Effector memory CD4-positive, alpha-beta T cell (primary cell): Measurements from ENCODE around the gene PLA2R1.

Experiments
- DNase-seq, 3 donors: peaks; one replicate each; pipeline ENCODE4 v3.0.0-alpha.2; 2020
- H3K27ac ChIP-seq: 2 replicates; pipeline ENCODE4 v1.7.0; 2013; ENCODE audit warnings: mild to moderate bottlenecking, low read length, moderate library complexity; ENCODE audit not compliant: insufficient read depth, poor library complexity, severe bottlenecking
- H3K27me3 ChIP-seq: replicated peaks from 2 replicates; pipeline ENCODE4 v1.7.0; 2013; ENCODE audit warnings: mild to moderate bottlenecking, low read length; ENCODE audit not compliant: insufficient read depth, control insufficient read depth, poor library complexity, severe bottlenecking
- H3K36me3 ChIP-seq: 2 replicates; pipeline ENCODE4 v1.7.0; 2013; ENCODE audit warnings: mild to moderate bottlenecking, low read length, moderate library complexity; ENCODE audit not compliant: control insufficient read depth, insufficient read depth
- H3K4me1 ChIP-seq: 2 replicates; pipeline ENCODE4 v1.7.0; 2013; ENCODE audit warnings: low read length, mild to moderate bottlenecking; ENCODE audit not compliant: control insufficient read depth, insufficient read depth, poor library complexity, severe bottlenecking
- H3K4me3 ChIP-seq: 2 replicates; pipeline ENCODE4 v1.7.0; 2013; ENCODE audit warnings: low read length, low read depth, mild to moderate bottlenecking; ENCODE audit not compliant: insufficient read depth, poor library complexity, severe bottlenecking
- H3K9me3 ChIP-seq: 2 replicates; pipeline ENCODE4 v1.7.0; 2013; ENCODE audit warnings: mild to moderate bottlenecking, low read length, moderate library complexity; ENCODE audit not compliant: control insufficient read depth

The PLA2R1 gene

DNA sequence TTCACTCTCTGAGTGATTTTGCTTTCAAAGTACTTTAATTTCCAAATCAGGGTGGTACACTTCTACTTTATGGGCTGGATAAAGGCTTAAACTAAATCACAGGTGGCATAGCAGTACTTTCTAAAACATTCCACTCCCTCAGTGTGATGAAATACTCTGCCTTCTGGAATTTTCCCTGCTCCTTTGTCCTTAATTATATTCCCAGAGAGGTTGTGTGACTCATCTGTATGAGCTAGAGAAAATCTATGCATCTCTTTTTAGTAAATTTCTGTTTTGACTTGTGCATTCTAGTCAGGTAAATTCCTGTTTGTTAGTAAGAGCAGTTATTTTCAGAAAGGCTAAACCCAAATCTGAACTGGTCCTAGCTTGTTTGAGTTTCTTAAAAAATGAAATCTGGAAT is 29.0 kb upstream of the PLA2R1 start:
- DNase-seq: no peak

DNA sequence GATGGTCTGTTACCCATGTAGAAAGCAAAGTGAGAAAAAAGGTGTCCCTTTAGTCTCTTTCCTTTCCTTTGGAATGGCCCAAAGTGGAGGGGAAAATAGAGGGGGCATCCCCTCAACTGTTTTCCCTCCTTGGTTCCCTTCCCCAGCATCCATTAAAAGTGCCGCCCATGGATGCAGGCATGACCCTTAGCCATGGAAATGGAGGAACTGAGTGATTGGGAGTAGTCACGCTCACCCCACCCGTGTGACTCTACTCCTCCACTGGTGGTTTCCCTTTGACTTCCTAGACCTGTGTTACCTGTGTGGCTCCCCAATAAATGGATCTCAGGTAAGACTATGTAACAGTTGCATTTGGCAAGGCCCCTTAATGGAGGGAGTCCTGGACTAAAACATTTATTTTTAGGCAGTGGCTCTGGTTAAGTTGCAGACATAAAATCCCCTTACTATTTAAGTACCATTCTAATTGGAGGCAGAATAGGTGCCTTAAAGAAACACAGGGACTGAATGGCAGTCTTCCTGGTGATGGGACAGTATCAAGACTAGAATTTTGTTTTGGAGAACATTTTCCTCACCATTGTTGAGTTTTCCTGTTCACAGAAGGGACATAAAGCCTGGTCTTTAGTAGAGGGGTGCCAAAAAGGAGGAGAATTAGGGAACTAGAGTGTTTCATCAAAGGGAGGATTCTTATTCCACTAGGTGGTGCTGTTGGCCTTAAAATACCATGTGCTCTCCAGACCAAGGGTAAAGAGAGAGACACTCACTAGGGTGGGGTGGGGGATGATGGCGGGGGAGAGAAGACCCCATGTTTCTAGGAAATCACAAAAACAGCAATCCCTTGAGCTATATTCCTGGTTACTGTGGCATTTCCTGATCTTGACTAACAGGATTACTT is 25.7 kb upstream of the PLA2R1 start:
- Histone ChIP-seq H3K9me3 (peaks cover 36% of the 10 kb centered on the region), H3K4me1 (no peaks in the 10 kb centered on the region), H3K4me3 (no peak overlapping the region), H3K36me3 (no peaks in the 10 kb centered on the region), H3K27me3 (peaks cover 5% of the 10 kb centered on the region), H3K27ac (no peak overlapping the region)
- no peak for DNase-seq

More for the DNA sequence above, 29.0 kb upstream of the PLA2R1 start:
- Histone ChIP-seq H3K27me3 (peaks cover 5% of the 10 kb centered on the region), H3K27ac (no peak overlapping the region), H3K4me1 (no peaks in the 10 kb centered on the region), H3K9me3 (peaks cover 25% of the 10 kb centered on the region), H3K36me3 (no peaks in the 10 kb centered on the region), H3K4me3 (no peak overlapping the region)

GRCh38 chr2:160085662-160086061 is 23.2 kb upstream of the PLA2R1 start:
- peaks cover 36% of the 10 kb centered on the region for H3K9me3 ChIP-seq
- no peak for DNase-seq

DNA sequence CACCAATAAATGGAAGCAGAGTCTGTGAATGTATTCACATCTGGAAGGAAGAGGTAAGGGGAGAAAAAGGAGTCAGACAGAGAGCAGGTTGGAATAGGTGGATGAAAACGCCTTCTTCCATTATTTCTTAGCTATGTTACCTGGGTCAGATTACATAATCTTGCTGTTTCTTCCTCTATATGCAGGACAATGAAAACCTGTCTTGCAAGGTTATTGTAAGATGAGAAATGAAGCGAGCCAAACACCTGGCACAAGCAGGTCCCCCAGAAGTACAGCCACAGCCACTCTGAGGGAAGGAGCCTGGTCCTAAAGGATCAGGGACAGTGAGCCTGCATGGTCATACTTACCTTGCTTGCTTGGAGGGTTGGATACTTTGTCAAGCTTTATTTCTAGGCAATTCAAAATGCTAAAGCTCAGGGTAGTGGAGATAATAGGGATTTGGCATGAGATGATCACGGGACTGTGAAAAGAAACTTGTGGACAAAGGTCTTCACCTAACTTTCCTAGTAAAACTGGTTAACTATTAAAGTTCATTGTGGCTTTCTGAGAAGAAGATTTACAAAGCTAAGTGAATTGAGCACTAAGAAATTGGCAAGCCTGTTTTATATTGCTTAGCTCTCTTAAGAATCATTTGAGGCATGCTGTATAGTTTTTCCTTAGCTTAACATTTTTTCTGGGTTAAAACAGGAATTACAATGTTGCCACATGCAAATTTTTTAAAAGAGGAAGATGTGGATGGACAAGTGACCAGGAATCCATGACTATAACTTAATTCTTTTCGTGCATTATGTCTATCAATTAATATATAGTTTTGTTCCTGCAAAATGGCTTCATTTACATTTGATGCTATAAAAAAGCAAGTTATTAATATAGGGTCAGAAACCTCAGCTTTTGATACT is 15.7 kb upstream of the PLA2R1 start:
- Histone ChIP-seq H3K36me3 (no peaks in the 10 kb centered on the region), H3K27me3 (no peaks in the 10 kb centered on the region), H3K4me3 (no peak overlapping the region), H3K4me1 (no peaks in the 10 kb centered on the region), H3K27ac (no peak overlapping the region), H3K9me3 (no peaks in the 10 kb centered on the region)
- DNase-seq: no peak

More at GRCh38 chr2:160085662-160086061, 23.2 kb upstream of the PLA2R1 start:
- H3K4me1 ChIP-seq: no peaks in the 10 kb centered on the region
- no peak overlapping the region for H3K27ac ChIP-seq
- H3K4me3 ChIP-seq: no peak overlapping the region
- H3K27me3 ChIP-seq: no peaks in the 10 kb centered on the region
- no peaks in the 10 kb centered on the region for H3K36me3 ChIP-seq

DNA sequence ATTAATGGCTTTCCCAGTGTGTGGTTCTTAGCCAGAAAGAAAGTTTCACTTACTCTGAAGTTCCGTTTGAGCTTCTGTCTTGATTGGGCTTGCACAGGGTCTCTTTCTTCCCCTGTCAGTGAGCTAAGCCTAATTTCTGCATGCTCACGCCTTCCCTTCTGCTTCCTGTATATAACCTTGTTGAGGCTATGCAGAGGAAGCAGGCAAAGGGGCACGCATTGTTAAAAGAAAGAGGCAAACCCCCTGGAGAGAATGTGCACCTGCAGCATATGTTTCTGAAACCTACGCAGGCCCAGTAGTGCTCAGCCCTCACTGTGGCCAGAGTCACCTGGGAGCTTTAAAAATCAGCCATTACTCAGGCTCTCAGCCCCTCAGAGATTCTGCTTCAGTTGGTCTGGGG is 14.5 kb upstream of the PLA2R1 start:
- no peaks in the 10 kb centered on the region for H3K27me3 ChIP-seq
- H3K27ac ChIP-seq: no peak overlapping the region
- H3K4me1 ChIP-seq: no peaks in the 10 kb centered on the region
- no peaks in the 10 kb centered on the region for H3K9me3 ChIP-seq
- H3K4me3 ChIP-seq: no peak overlapping the region
- no peaks in the 10 kb centered on the region for H3K36me3 ChIP-seq
- DNase-seq: no peak

GRCh38 chr2:160076241-160076640 is 13.8 kb upstream of the PLA2R1 start:
- DNase-seq: no peak
- no peaks in the 10 kb centered on the region for H3K27me3 ChIP-seq
- H3K36me3 ChIP-seq: no peaks in the 10 kb centered on the region
- no peaks in the 10 kb centered on the region for H3K4me1 ChIP-seq
- H3K9me3 ChIP-seq: no peaks in the 10 kb centered on the region
- H3K4me3 ChIP-seq: no peak overlapping the region
- H3K27ac ChIP-seq: no peak overlapping the region

- no peaks in the 10 kb centered on the region for H3K4me1 ChIP-seq
- DNase-seq: no peak
- no peak overlapping the region for H3K27ac ChIP-seq
Observed at GRCh38 chr2:160075171-160075570, 12.8 kb upstream of the PLA2R1 start.

DNA sequence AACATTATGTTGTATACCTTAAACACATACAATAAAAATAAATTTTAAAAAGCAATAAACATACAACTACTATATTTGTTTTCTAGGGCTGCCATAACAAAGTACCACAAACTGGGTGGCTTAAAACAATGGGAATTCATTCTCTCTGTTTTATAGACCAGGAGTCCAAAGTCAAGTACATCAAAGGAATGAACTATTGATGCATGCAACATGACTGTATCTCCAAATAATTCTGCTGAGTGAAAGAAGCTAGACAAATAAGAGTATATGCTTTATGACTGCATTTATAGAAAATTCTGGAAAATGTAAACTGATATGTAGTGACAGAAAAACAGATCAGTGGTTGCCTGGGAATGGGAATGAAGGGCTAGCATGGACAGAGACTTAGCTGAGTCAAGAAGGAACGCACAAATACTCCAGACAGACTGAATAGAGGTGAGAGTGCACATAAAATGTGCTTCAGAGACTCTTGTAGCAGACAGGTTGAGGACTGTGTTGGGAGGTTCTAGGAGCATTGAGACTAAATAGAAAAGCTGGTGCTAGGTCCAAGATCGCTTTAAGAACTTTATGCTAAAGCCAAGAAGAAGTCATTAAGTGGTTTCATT is 11.0 kb upstream of the PLA2R1 start:
- H3K4me1 ChIP-seq: no peaks in the 10 kb centered on the region
- H3K36me3 ChIP-seq: no peaks in the 10 kb centered on the region
- no peak for DNase-seq
- no peaks in the 10 kb centered on the region for H3K9me3 ChIP-seq
- no peaks in the 10 kb centered on the region for H3K27me3 ChIP-seq
- no peak overlapping the region for H3K27ac ChIP-seq
- H3K4me3 ChIP-seq: no peak overlapping the region

More at GRCh38 chr2:160075171-160075570, 12.8 kb upstream of the PLA2R1 start:
- Histone ChIP-seq H3K9me3 (no peaks in the 10 kb centered on the region), H3K4me3 (no peak overlapping the region), H3K36me3 (no peaks in the 10 kb centered on the region), H3K27me3 (no peaks in the 10 kb centered on the region)

DNA sequence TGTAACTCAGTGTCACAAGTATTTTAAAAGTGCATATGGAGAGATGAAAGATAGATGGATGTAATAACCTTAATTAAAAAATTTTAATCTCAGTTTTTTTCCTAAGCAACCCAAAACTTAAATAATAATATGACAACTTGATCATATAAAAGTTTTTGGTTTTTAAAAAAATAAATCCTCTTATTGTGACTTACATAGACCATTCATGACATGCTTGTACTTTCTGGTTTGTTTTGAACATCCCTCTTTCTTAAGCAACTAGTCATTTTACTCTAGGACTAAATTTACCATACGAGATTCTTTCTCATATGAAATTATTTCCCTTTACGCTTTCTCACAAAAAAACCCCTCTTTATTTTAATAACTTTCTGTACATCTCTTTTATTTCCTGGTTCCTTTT is 6.5 kb upstream of the PLA2R1 start:
- no peak for DNase-seq
- Histone ChIP-seq H3K4me1 (no peaks in the 10 kb centered on the region), H3K27me3 (no peaks in the 10 kb centered on the region), H3K9me3 (no peaks in the 10 kb centered on the region), H3K27ac (no peak overlapping the region), H3K36me3 (no peaks in the 10 kb centered on the region), H3K4me3 (no peak overlapping the region)
